ENCODE measurements around the gene RYR3.
"Not testable (repeated sequence)": the region's sequence is repeated elsewhere in the genome, so short reads cannot be mapped to it uniquely, and the experiment has no call there.

RYR3 gene

DNA sequence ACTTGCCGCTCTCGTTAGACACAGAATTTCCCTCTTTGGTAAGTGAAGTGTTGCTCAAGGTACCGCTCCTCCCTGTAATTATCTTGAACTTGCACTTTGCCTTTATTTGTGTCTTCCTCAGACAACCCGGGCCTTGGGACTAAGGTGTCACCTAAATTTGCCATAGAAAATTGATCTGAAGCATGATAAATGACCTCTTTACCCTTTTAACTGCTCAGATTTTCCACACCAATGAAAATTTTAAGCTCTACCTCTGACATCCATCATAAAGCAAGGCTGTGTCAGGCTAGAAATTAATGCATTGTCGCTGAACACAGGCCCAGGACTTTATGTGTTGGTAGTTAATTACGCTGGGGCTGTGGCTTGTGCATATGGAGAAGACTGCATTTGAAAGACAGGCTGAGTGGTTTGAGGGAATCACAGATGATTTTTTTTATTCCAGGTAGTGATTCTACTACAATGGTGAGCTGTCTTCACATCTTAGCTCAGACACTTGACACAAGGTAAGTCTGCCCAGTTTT, 458.0 kb downstream of the RYR3 start:
- DNase-seq (ENCODE audit: low read depth in 2 of 2) = no peak

DNA sequence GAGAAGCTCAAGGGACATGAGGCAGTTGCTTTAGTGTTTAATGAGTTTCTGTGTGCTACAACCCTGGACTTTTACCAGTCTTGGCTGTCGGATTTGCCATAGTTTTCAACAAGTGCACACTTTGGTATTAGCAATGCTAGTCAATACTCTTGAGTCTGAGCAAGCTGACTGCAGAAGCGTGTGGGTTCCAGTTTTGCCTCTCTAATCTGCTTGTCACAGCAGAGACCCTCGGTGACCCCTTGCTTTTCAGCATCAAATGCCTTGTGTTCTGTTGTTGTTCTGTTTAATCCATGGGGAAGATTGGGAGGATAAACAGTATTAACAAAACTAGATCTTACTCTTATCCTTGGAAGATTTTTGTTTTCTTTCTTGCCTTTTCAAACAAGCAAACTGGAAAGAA, 463.2 kb downstream of the RYR3 start:
- no peak for DNase-seq (ENCODE audit: low read depth in 2 of 2)

DNA sequence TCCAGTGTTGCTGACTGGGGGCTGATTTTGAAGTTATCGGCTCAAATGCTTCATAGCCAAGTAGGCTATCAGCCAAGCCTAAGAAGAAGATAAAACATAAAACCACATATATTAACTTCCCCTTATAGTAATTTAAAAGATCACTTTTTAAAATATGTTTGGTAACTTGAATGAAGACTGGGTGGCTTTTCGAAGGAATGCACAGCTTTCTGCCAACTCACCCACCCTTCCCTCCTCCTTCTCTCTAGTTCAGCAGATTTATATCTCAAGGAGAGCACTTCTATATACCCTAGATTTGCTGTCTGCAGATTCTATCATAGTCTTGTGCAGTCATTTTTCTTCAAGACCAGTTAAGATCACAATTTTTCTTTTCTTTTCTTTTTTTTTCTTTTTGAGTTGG, 468.1 kb downstream of the RYR3 start:
- DNase-seq (ENCODE audit: low read depth in 2 of 2) = no peak

DNA sequence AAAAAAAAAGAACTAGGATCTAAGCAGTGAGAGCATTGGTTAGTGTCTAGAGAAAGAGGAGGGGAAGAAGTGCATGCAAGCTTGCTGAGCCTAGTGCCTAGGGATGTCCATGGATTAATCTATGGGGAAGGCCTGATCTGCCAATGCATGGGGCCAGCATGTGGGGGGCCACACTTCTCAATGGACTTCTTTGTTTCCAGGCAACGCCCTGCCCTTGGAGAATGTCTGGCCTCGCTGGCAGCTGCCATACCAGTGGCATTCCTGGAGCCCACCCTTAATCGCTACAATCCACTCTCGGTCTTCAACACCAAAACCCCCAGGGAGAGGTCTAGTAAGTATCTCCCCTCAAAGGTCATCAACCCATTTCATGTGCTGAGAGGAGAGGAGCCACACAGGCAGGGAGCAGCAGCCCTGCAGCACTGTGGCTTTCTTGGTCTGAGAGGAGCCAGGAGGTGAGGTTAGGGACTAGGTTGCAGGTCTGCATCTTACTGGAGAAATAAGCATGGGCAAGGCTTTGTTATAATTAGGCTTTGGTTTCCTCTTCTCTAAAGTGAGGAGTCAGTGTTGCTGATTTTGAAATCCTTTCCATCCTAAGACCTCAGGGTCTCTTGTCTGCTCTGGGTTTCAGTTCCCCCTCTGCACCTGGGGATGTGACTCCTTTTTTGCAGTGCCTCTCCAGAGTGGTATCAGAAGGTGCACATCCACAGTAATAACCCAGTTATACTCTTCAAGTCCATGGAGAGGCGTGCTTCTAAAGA, 469.4 kb downstream of the RYR3 start:
- DNase-seq (ENCODE audit: low read depth in 2 of 2) = no peak

DNA sequence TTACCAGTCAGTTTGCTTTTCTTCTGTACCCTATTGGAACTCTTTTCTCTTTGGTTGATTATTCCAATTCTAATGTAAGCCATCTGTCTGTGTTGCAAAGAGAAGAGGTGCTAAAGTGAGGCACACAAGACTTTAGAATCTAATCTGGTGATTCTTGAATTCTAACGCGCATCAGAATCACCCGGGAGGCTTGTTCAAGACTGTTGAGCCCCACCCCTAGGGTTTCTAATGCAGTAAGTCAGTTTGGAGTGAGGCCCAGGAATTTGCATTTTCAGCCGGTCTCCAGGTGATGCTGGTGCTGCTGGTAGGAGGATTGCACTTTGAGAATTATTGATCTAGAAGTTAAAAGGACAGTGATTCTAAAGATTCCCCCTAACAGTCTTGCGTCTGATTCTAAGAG, 472.2 kb downstream of the RYR3 start:
- DNase-seq (ENCODE audit: low read depth in 2 of 2) = no peak

DNA sequence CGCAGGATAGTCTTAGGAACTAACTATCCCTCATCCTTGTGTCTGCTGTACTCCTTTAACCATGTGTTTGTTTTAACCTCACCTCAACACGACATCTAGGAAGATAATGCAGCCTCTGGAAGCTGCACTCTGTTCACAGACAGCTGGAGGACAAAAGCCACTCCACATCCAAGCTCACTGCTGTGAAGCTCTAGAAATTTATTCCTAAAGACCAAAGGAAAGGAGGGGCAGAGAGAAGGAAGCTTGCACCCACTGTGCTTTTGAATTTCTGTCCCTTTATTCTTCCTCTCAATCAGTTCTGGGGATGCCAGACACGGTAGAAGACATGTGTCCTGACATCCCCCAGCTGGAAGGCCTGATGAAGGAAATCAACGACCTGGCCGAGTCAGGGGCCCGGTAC, 474.6 kb downstream of the RYR3 start:
- no peak for DNase-seq (ENCODE audit: low read depth in 2 of 2)

DNA sequence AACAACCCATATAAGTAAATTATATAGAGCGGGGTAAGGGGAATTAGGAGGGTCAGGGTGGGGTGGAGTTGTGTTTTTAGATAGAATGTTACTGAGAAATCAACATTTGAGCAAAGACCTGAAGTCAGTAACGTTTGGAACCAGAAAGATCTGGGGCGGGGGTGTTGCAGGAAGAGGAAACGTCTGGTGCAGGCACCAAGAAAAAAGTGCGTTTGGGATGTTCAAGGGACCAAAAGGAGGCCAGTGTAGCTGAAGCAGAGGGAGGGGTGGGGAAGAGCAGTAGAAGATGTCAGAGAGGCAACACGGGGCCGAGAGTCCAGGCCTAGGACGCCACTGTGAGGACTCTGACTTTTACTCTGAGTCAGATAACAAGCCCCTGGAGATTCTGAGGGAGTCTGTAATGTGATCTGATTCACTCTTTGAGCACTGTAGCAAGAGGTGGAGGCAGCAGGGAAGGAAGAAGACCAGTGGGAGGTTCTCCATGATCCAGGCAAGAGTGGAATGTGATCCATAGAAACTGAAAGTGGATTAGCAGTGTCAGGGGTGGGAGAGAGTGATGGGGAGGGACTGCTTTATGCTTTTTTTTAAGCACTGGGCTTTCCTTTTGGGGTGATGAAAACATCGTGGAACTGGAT, 478.3 kb downstream of the RYR3 start:
- DNase-seq (ENCODE audit: low read depth in 2 of 2) = no peak

DNA sequence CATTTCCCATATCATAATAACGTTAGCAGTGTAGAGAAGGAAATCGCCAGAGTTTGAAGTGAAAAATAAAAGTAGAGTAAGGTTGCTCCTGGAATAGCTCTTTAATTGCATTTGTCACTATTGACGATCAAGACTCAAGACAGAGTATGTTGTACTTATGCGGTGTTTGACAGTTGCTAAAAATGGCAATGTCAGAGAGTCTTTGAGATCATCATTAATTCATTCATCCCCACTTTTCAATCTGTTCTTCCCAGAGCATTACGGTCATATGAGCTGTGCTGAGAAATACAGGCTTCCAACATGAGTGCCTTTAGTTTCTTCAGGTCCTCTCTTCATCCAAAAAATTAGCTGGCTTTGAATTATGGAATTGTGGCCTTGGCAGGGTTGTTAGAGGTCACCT, 483.7 kb downstream of the RYR3 start:
- DNase-seq (ENCODE audit: low read depth in 2 of 2) = no peak

DNA sequence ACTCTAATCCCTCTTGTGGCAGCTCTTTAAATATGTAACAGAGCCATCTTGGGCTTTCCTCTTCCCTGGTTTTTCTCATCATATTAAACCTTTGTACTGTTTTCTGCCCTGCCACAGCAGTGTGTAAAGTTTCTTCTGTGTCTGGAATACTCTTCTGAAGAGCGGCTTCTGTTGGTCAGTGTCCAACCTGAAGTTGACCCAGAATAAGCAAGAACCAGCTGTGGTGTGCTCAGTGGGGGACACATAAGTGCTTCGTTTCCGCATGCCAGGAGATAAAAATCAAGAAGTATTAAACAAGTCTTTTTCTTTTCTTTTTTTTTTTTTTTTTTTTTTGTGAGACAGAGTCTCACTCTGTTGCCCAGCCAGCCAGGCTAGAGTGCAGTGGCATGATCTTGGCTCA, 484.3 kb downstream of the RYR3 start:
- DNase-seq (ENCODE audit: low read depth in 2 of 2) = no peak

DNA sequence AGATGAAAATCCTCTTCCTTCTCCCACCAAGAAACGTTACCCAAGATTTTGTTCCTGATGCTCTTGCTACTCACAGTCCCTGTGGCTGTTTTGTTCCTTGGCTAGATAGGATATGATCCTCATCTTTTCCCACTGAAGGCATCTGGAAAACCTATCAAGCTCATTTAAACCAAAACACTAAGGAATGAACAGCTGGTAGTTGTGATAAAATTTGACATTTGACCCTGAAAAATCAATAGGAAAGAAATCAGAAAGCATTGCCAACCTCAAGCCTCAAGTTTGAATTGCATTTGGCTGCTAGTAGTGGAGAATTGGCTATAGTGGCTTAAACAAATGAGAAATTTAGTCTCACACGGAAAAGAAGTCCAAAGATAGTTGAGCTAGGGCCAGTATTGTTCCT, 486.9 kb downstream of the RYR3 start:
- DNase-seq (ENCODE audit: low read depth in 2 of 2) = no peak

DNA sequence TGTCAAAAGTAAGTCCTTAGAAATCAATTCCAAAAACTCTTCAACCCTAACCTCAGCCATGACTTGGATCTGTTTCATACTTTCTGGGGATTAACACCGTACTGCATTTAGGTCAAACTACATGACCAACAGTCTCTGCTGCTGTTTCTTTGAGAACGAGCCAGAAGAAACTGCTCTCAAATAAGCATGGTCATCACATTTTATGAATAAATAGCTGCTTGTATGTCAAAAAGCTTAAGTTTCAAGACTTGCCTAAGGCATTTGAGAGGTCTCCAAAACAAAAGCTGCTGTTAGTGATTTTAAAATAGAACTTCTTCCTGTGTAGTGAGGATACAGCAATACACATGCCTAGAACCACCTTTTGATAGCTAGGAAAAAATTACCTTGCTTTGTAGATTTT, 491.2 kb downstream of the RYR3 start:
- DNase-seq (ENCODE audit: low read depth in 2 of 2) = no peak

DNA sequence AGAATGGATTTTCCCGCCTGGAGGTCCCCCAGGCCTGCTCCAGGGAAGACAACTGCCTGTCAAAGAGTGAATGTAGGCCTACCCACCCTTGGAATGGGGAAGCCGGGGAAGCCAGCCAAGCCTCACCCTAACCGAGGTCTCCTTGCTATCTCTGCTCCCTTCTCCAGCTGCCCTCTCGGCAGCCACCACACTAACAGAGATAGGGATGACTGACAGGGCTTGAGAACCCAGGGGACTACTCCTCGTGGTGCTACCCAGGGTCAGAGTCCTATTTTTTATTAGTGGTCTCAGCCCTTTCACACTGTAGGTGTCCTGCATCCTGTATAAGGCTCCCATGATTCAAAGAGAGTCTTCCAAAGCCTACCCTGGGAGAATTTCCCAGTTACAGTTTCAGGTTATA, 496.9 kb downstream of the RYR3 start:
- no peak for DNase-seq (ENCODE audit: low read depth in 2 of 2)

DNA sequence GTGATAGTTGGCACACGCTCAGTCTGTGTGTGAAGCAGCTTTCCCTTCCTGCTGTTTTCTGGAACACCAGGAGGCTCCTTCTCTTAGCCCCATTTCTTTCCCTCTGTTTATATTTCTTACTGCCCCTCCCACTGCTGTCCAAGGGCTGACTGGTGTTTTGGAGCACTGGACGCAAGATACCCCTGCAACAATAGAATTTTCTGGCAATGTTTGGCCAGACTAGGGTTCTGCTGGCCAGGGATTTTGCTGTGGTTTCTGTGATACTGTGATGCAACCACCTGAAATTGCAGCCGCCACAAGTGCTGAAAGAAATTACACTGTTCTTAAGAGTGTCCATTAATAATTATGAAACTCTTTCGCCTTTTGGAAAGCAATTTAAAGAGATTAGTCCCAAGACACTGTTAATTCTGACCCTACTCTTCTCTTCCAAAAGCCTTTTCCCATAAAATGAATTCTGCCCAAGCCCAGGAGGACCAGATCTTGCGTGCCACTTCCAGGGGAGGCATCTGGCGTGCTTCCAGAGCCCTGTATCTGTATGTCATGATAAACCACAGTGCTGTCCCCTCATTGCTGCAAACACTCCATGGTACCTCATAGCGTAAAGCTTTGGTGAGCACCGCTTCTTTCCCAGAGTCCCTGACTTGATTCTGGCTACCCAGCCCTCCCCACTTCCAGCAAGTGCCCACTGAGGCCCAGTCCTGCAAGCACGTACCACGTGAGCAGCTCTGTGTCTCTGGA, 498.1 kb downstream of the RYR3 start:
- DNase-seq (ENCODE audit: low read depth in 2 of 2) = no peak

DNA sequence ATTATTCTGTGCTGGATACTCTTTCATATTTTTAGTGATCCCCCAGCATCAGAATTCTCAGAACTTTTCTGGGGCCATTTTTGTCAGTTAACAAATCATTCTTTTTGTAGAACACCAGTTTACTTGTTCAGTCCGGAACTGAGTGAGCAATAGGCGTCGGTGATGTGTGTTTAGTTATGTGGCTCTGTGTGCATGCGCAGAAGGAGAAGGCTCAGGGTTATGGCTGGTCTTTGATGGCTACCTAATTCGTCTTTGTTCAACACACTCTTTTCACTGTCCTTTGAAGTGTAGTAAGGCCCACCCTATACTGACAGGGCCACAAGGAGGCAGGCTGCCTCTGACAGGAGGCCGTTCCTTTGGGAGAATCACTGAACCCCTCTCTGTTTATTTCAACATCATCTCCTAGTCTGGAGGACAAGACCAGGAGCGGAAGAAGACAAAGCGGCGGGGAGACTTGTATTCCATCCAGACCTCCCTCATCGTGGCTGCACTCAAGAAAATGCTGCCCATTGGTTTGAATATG, 499.4 kb downstream of the RYR3 start:
- DNase-seq (ENCODE audit: low read depth in 2 of 2) = no peak

DNA sequence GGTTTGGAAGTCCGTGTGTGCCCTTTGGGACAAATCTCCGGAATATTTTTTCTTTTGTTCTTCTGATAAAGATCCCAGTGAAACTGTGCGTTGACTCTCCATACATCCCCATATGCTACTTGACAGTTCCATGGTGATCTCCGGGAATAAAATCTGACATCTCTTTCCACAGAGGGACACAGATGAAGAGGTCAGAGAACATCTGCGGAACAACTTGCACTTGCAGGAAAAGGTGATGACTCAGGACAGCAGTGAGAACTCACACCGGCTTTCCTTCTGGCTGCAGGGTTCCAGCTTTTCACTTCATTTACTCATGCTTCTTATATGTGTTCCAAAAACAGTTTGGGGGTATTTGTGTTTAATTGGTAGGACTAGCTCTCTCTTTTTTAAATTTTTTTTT, 500.0 kb downstream of the RYR3 start:
- DNase-seq (ENCODE audit: low read depth in 2 of 2) = no peak

DNA sequence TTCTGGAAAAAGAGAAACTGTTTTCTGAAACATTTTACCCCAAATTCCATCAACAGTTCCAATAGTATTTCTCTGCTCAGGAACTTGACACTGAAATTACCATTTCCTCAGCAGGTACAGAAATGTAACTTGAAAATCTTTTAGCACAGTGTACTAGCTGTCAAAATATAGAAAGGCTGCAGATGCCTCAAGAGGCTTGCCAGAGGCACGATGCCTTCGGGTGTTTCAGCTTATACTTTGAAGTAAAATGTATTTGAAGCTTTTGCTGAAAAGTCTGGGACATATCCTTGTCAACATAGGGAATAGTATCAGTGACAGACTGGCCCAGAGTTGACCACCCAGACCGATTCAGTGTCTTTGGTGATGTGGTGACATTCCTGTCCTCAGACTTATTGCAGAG, 503.1 kb downstream of the RYR3 start:
- no peak for DNase-seq (ENCODE audit: low read depth in 2 of 2)

DNA sequence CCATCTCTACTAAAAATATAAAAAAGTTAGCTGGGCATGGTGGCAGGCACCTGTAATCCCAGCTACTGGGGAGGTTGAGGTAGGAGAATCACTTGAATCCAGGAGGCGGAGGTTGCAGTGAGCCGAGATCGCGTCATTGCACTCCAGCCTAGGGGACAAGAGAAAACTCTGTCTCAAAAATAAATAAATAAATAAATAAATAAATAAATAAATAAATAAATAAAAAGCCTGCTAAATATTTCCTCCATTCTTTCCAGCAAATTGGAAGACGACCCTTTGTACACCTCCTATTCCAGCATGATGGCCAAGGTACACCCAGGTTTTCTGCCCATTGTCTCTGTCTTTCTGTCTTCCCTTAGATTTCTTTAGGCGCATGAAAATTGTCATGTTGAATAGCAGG, 508.7 kb downstream of the RYR3 start:
- not testable (repeated sequence) for DNase-seq (ENCODE audit: low read depth in 2 of 2)

DNA sequence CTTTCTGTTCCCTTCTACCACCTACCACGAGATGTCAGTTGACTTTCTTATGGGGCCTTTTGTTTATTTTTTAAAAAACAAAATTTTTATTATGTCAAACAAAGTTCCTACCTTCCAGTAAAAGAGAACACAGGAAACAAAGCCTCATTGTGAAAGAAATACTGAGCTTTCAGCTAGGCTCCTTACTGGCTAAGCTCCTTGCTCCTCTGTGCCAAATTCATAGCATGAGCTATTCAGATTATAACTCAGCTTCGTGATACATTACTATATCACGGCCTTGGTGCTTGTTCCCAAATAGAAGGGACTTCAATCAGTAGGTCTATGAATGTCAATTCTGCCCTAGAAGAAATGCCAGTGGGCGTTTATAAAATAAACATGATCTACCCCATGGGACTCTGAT, 511.7 kb downstream of the RYR3 start:
- no peak for DNase-seq (ENCODE audit: low read depth in 2 of 2)

DNA sequence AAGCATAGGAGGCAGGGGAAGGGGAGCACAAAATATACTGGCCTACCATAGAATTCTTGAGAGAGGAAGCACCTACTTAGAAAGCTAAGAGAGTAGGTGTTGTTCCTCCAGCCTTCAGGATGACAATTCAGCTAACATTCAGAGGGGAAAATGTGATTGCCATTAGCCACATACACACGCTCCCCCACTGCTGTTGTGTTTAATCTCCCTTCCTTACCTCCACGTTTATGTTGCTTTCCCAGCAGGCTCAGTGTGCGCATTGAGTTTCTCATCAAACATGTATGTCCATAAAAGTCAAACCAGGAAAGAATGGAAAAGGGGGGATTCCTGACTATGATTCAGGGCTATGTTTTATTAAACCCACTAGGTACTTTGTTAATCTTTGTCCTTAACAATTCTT, 512.4 kb downstream of the RYR3 start:
- no peak for DNase-seq (ENCODE audit: low read depth in 2 of 2)

DNA sequence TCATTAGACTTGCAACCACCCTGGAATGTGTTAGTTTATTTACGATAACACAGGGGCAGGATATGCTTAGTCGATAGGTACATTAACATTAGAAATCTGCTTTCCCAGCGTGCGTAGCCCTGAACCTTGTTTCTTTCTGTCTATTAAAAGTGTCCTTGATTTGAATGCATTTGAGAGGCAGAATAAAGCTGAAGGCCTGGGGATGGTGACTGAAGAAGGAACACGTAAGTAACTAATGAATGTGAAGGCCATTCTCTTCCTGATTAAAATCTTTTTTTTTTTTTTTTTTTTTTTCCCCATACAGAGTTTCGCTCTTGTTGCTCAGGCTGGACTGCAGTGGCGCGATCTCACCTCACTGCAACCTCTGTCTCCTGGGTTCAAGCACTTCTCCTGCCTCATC, 514.7 kb downstream of the RYR3 start:
- DNase-seq (ENCODE audit: low read depth in 2 of 2) = no peak

DNA sequence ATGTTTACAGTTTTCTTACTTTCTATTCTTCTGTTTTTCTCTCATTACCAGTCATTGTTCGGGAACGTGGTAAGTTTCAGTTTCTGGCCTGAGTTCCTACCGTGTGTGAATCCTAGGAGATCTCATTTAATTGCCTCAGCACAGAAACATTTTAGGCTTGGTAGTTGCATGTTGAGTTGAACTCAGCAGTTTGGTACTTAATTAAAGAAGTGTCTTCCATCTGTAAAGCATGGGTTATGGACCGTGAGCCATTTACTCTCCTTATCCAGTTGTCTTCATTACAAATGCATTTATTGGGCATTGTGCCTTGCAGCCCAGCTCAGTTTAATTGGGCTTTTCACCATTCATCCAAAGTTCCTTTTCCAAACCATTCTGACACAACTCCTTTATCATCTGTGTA, 515.4 kb downstream of the RYR3 start:
- no peak for DNase-seq (ENCODE audit: low read depth in 2 of 2)

DNA sequence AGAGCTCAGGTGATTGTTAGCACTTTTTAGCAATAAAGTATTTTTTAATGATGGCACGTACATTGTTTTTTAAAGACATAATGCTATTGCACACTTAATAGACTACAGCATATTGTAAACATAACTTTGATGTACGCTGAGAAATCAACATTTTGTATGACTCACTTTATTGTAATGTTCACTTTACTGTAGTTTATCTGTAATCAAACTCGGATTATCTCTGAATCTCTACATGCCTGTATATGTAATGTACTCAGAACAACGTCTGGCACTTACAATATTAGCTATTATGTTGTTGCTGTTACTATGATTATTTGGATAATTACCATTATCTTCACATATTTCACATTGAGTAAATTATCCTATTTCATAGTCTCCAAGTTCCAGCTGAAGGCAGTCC, 519.6 kb downstream of the RYR3 start:
- DNase-seq (ENCODE audit: low read depth in 2 of 2) = no peak

DNA sequence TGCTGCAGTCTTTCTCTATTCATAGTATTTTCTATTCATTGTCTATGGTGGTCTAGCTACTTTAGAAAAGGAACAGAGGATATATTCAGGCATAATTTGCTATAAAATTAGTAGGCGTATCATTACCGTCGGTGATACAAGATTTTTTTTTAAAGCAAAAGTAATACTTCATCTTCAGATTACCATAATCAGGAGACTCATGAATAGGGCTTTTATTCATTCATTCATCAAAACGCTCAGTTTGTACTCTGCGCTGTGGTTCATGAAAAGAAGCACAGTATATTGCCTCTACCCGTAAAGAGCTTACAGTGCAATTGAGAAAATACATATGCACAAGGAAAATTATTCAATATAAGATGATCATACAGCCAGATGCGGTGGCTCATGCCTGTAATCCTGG, 520.9 kb downstream of the RYR3 start:
- no peak for DNase-seq (ENCODE audit: low read depth in 2 of 2)
